ENCODE results near the gene TRIP12.
A peak's percentile ranks its signal among the peaks of the same experiment; 100 is the strongest.
"Not testable (repeated sequence)": the region's sequence is repeated elsewhere in the genome, so short reads cannot be mapped to it uniquely, and the experiment has no call there.

TRIP12 gene

DNA sequence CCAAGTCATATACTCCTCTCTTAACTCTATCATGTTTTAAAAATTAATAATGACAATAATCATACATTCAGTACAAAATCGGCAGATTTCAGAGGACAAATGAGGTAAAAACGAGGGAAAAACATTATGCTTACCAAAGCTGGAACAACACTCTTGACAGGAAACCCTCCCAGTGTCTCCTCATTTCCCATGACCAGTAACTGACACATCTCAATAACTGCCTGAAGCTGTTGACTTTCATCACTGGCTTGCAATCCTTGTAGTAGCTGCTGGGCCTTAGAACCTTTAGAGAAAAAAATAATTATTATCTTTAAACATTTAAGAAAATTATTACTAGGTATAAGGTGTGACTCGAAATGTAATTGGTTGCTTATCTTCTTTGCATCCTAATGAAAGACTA is 103.6 kb downstream of the TRIP12 start:
- DNase-seq = no peak

DNA sequence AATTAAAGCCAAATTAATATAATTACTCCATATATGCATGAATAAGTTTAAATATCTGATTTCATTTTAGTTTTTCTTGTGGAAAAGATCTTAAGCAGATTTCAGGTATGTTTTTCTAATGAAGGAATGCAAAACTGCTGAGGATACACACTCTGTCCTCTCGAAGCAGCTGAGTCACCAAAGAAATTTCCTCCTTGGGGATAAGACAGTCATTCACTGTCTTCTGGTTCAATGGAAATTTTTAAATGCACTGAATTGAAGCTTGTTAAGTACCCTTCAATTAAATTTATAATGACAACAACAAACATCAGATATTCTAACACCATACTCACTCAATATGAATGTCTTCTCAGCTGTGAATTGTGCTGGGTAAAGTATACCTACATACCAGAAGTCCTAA is 106.0 kb downstream of the TRIP12 start:
- no peak for DNase-seq

- DNase-seq = no peak
Measured at GRCh38 chr2:229815342-229815741, 106.5 kb downstream of the TRIP12 start.

GRCh38 chr2:229810786-229811185 is 111.0 kb downstream of the TRIP12 start:
- DNase-seq = no peak

DNA sequence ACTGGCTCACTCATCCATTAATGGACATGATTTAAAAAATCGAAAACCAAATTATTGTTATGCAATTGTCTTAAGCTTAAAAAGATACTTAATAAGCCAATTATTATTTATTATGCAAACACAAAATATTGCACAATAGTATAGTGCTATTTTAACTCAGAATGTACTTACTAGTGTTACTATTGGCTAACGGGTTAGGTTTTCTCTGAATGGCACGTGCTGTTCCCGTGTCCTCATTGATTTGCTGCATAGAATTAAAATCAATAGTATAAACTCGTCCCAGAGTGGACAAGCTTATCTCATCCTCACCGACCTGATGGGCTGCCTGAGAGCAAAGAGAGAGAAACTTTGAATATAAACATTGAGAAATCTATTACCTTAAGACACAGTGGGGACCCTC is 116.2 kb downstream of the TRIP12 start:
- DNase-seq = no peak

GRCh38 chr2:229802785-229803184 is 119.0 kb downstream of the TRIP12 start:
- DNase-seq = no peak

DNA sequence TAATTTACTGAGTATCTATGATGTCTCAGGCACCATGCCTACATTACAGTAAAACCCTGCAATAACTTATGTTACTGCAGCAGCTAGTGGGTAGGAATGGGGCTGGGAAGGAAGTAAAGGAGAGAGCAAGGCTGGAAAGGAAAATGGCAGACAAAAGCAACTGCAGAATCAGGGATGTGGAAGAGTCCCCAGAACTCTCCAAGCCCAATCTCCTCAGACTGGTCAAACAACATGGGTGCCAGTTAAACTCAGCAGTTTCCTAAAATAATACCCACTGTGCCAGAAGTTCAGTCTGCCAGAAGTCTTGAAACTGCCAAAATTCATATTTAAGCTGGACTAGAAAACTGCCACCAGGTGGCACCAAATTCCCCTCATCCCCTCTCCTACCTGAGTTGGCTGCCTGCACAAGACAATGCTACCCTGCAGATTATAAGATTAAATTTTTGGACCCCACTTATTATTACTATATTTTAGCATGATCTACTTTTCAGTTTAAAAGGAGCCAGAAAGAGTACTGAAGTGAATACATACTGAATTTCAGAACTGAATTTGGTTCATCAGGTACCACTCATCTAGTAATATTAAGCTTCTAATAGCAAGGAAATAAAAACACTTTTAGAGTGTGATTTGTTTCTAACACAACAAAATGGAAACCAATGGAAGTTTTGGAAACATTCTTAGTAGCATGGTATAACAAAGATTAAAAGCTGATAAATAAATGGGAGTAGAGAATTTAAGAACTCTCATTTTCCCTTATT is 120.6 kb downstream of the TRIP12 start:
- peak; percentile 73 to 77 for DNase-seq

DNA sequence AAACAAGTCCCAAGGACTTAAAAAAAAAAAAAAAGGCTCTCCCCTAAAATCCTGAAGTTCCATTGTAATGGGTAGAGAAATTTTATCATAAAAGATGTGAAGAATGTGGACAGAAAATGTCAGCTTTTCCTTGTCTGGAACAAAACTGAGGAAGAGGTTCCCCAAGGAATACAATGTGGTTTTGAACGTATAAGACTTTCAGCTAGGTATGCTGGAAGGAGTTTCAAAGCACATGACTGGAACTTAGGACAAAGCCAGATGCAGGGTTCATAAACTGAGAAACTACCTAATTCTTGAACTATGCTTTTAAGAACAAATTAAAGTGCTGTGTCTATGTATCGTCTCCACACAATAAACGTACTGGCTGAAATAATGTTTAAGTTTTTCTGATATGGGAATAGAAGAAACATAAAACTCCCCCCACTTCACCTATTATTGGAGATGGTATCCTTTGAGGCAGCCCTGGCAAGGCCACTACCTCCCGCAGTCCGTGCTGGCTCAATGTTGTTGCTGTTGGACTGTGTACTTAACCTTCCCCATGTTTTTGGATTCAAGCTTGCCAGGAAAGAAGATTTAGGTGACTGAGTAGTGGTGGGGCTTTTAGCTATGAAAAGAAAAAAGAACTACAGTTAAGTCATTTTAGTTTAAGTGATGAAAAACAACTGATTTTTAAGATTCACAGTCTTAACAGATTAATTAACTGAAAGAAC is 123.2 kb downstream of the TRIP12 start:
- DNase-seq = no peak

GRCh38 chr2:229795058-229795457 is 126.8 kb downstream of the TRIP12 start:
- no peak for DNase-seq

GRCh38 chr2:229794636-229795035 is 127.2 kb downstream of the TRIP12 start:
- DNase-seq = no peak

DNA sequence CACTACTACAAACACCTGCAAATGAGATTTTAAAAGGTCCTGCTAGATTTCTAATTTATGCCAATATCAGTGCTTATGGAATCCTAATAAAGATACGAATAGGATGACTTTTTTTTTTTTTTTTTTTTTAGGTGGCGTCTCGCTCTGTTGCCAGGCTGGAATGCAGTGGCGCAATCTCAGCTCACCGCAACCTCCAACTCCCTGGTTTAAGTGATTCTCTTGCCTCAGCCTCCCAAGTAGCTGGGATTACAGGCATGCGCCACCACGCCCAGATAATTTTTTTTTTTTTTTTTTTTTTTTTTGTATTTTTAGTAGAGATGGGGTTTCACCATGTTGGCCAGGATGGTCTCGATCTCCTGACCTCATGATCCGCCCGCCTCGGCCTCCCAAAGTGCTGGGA is 135.5 kb downstream of the TRIP12 start:
- DNase-seq = not testable (repeated sequence)

- no peak for DNase-seq
Measured at GRCh38 chr2:229784791-229785190, 137.0 kb downstream of the TRIP12 start.

DNA sequence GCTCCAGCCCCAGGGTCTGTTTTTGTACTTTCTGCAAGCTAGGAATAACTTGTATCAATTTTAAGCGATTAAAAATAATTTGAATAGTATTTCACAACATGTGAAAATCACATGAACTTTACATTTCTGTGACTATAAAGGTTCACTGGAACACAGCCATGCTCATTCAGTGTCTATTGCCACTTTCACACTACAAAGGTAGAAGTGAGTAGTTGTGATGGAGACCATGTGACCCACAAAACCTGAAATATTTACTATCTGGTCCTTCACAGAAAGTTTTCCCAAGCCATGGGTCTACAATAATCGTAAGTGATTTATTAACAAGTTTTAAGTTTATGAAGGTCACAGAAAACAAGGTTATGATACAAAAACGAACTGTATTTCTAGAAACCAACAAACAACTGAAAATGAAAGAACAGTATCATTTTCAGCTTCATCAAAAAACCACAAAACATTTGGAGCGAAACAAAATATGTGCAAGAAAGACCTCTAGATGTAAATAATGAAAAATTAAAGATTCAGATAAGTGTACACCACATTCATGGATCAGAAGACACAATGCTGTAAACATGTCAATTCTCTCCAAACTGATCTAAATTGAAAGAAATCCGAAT is 138.6 kb downstream of the TRIP12 start:
- DNase-seq = no peak

- no peak for DNase-seq
Measured at GRCh38 chr2:229780856-229781773, 140.7 kb downstream of the TRIP12 start.

DNA sequence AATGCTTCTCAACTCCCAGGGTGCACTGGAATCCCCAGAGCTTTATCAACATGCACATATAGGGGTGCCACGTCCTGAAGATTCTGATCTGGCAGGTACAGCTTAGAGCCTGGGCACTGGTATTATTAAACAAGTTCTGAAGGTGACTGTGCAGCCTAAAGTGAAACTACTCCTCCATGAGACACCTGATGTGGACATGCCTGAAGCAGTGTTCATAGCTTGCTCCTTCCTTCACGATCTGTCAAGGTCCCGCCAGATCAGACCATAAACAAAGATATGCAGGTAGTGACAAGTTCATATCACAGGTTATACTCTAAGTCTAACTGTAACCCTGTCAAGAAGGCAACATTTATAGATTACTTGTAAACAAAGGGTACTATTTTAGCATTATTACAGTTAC is 142.2 kb downstream of the TRIP12 start:
- no peak for DNase-seq

GRCh38 chr2:229777716-229778115 is 144.1 kb downstream of the TRIP12 start:
- no peak for DNase-seq

GRCh38 chr2:229775614-229776313 is 146.0 kb downstream of the TRIP12 start:
- no peak for DNase-seq

DNA sequence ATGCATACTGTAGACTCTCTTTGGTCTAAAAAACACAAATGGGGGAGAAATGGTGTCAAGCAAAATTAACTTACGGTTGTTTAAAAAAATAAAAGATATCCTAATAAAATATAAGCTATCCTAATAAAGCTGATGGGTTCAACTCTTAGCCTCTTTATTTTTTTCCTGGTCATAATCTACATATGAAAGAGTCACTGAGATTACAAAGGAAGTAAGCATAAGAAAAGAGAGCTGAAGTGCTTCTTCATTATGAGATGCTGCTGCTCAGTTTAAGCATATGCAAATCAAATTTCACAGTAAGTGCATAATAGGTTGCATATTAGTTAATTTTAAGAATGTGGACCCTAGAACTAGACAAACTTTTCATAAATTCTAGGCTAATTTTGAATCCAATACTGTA is 147.6 kb downstream of the TRIP12 start:
- DNase-seq = no peak

DNA sequence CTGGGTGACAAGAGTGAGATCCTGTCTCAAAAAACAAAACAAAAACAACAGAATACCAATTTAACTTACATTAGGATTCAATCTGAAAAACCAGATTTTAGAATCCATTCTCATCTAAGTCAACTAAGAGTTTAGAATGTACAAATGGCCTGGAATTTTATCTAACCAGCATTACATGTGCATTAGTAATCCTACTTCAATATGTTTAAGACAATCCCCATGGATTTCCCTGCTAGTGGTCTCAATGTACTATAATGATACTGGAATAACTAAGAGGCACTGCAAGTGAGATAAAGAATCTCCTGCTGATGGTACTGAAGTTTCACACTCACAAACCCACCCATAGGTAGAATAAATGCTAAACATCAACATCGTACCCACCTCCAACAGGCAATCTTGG is 153.6 kb downstream of the TRIP12 start:
- no peak for DNase-seq

DNA sequence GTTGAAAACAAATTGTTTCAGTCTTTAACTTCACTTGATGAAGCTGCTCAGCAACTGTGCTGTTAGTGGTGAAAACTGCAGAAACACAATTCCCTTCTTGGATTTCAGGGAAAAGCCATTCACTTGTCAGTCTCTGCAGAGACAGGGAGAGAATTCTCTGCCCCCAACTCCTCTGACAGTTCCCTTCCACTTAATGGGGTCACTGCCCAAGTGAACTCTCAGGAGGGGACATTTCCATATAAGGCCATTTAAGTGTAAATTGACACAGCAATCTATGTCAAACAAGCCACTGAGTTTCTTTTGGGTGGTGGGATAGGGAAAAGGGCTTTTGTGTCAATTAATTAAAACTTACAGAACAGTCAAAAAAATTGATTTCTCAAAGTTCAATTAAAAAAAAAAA is 156.1 kb downstream of the TRIP12 start:
- no peak for DNase-seq

DNA sequence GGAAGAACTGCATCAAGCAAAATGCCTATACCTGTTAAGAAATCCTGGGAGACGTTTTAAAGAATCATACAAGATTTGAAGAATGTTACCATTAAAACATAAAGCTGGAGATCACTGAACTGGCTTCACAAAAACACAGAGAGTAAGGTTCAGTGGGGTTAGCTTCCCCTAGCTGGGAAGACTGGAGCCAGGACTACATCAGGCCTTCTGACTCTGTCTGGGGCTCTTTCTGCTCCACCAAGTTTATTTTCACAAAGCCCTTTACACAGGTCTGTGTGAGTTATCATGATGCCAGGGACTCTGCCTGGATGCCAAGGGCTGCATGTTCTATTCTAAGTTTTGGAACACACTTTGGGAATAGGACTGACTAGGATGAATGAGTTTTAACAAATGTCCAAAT is 160.1 kb downstream of the TRIP12 start:
- DNase-seq = no peak

- DNase-seq = not testable (repeated sequence)
Measured at GRCh38 chr2:229757462-229757861, 164.3 kb downstream of the TRIP12 start.

Data from activated CD4-positive, alpha-beta T cell treated with anti-CD3 and anti-CD28 coated beads, Interleukin-2, amount 50 U/mL, for 48 hours (primary cell).